ACC112 (cell line): ENCODE results near the gene ZNF362.

Source experiments
- H2AFZ ChIP-seq: fragments of 200-600 bp; sonication (generic); one replicate; pipeline ENCODE4 v1.6.0; 2017; ENCODE audit warnings: antibody characterized with exemption, low read length; ENCODE audit not compliant: unreplicated experiment
- H3K27ac ChIP-seq: fragments of 200-600 bp; sonication (generic); 2 replicates; pipeline ENCODE4 v1.5.1; 2014; ENCODE audit warnings: low read depth, mild to moderate bottlenecking, antibody characterized with exemption, low read length, moderate library complexity
- H3K27me3 ChIP-seq: fragments of 200-600 bp; sonication (generic); 2 replicates; pipeline ENCODE4 v1.6.1; 2014; ENCODE audit warnings: mild to moderate bottlenecking, antibody characterized with exemption, low read length, moderate library complexity, mixed read lengths; ENCODE audit not compliant: insufficient read depth
- H3K36me3 ChIP-seq: fragments of 200-600 bp; sonication (generic); 2 replicates; pipeline ENCODE4 v1.6.1; 2016; ENCODE audit warnings: mild to moderate bottlenecking, antibody characterized with exemption, low read length, moderate library complexity, mixed read lengths; ENCODE audit not compliant: insufficient read depth
- H3K4me1 ChIP-seq: fragments of 200-600 bp; sonication (generic); one replicate; pipeline ENCODE4 v1.6.1; 2016; ENCODE audit warnings: low read length, mixed read lengths; ENCODE audit not compliant: insufficient read depth, unreplicated experiment, control insufficient read depth
- H3K4me3 ChIP-seq: fragments of 200-600 bp; sonication (generic); 2 replicates; pipeline ENCODE4 v1.5.1; 2014; ENCODE audit warnings: mild to moderate bottlenecking, low read depth, low read length
- H3K79me2 ChIP-seq: fragments of 200-600 bp; sonication (generic); one replicate; pipeline ENCODE4 v1.6.0; 2016; ENCODE audit warnings: low read length; ENCODE audit not compliant: control insufficient read depth, unreplicated experiment, insufficient read depth

The ZNF362 gene

GRCh38 chr1:33267468-33268205 is 11.3 kb downstream of the ZNF362 start:
- H3K27me3 ChIP-seq: no peaks in the 10 kb centered on the region
- H3K4me1 ChIP-seq: no peaks in the 10 kb centered on the region
- no peak overlapping the region for H3K27ac ChIP-seq
- no peaks in the 10 kb centered on the region for H3K36me3 ChIP-seq
- H3K79me2 ChIP-seq: peaks cover 16% of the 10 kb centered on the region
- H3K4me3 ChIP-seq: no peak overlapping the region
- no peak overlapping the region for H2AFZ ChIP-seq

GRCh38 chr1:33268457-33268856 is 12.2 kb downstream of the ZNF362 start:
- Histone ChIP-seq H2AFZ (no peak overlapping the region), H3K4me3 (no peak overlapping the region), H3K27me3 (no peaks in the 10 kb centered on the region), H3K4me1 (no peaks in the 10 kb centered on the region), H3K36me3 (no peaks in the 10 kb centered on the region), H3K27ac (no peak overlapping the region), H3K79me2 (peaks cover 16% of the 10 kb centered on the region)

- peaks cover 14% of the 10 kb centered on the region for H3K79me2 ChIP-seq
- no peaks in the 10 kb centered on the region for H3K4me1 ChIP-seq
- no peak overlapping the region for H3K4me3 ChIP-seq
- no peaks in the 10 kb centered on the region for H3K36me3 ChIP-seq
- H3K27me3 ChIP-seq: no peaks in the 10 kb centered on the region
- H3K27ac ChIP-seq: no peak overlapping the region
- H2AFZ ChIP-seq: no peak overlapping the region
These were observed 12.8 kb downstream of the ZNF362 start for GRCh38 chr1:33268927-33269610.

- Histone ChIP-seq H2AFZ (no peak overlapping the region), H3K27me3 (no peaks in the 10 kb centered on the region), H3K36me3 (no peaks in the 10 kb centered on the region), H3K79me2 (peaks cover 9% of the 10 kb centered on the region), H3K4me1 (no peaks in the 10 kb centered on the region), H3K4me3 (no peak overlapping the region), H3K27ac (no peak overlapping the region)
These were observed 13.3 kb downstream of the ZNF362 start for GRCh38 chr1:33269621-33270020.

- no peaks in the 10 kb centered on the region for H3K4me1 ChIP-seq
- no peak overlapping the region for H2AFZ ChIP-seq
- H3K36me3 ChIP-seq: no peaks in the 10 kb centered on the region
- no peak overlapping the region for H3K4me3 ChIP-seq
- H3K27ac ChIP-seq: no peak overlapping the region
- peaks cover 4% of the 10 kb centered on the region for H3K79me2 ChIP-seq
- no peaks in the 10 kb centered on the region for H3K27me3 ChIP-seq
These were observed 14.1 kb downstream of the ZNF362 start for GRCh38 chr1:33270379-33270778.

GRCh38 chr1:33270808-33271465 is 14.6 kb downstream of the ZNF362 start:
- peaks cover 4% of the 10 kb centered on the region for H3K79me2 ChIP-seq
- no peak overlapping the region for H2AFZ ChIP-seq
- no peaks in the 10 kb centered on the region for H3K27me3 ChIP-seq
- no peaks in the 10 kb centered on the region for H3K4me1 ChIP-seq
- no peak overlapping the region for H3K4me3 ChIP-seq
- H3K27ac ChIP-seq: no peak overlapping the region
- H3K36me3 ChIP-seq: no peaks in the 10 kb centered on the region

- peaks cover 4% of the 10 kb centered on the region for H3K79me2 ChIP-seq
- H3K27me3 ChIP-seq: no peaks in the 10 kb centered on the region
- no peak overlapping the region for H3K4me3 ChIP-seq
- H3K4me1 ChIP-seq: no peaks in the 10 kb centered on the region
- H3K36me3 ChIP-seq: no peaks in the 10 kb centered on the region
- H3K27ac ChIP-seq: no peak overlapping the region
- no peak overlapping the region for H2AFZ ChIP-seq
These were observed 15.6 kb downstream of the ZNF362 start for GRCh38 chr1:33271666-33272505.

GRCh38 chr1:33272509-33272908 is 16.2 kb downstream of the ZNF362 start:
- Histone ChIP-seq H3K79me2 (peaks cover 4% of the 10 kb centered on the region), H3K27me3 (no peaks in the 10 kb centered on the region), H3K4me3 (no peak overlapping the region), H2AFZ (no peak overlapping the region), H3K27ac (no peak overlapping the region), H3K36me3 (no peaks in the 10 kb centered on the region), H3K4me1 (no peaks in the 10 kb centered on the region)

- no peaks in the 10 kb centered on the region for H3K27me3 ChIP-seq
- no peaks in the 10 kb centered on the region for H3K36me3 ChIP-seq
- H2AFZ ChIP-seq: no peak overlapping the region
- peaks cover 4% of the 10 kb centered on the region for H3K79me2 ChIP-seq
- no peaks in the 10 kb centered on the region for H3K4me1 ChIP-seq
- H3K4me3 ChIP-seq: no peak overlapping the region
- no peak overlapping the region for H3K27ac ChIP-seq
These were observed 16.6 kb downstream of the ZNF362 start for GRCh38 chr1:33272930-33273329.

GRCh38 chr1:33273406-33273805 is 17.1 kb downstream of the ZNF362 start:
- no peak overlapping the region for H3K27ac ChIP-seq
- H3K27me3 ChIP-seq: no peaks in the 10 kb centered on the region
- no peak overlapping the region for H2AFZ ChIP-seq
- H3K4me3 ChIP-seq: no peak overlapping the region
- no peaks in the 10 kb centered on the region for H3K36me3 ChIP-seq
- H3K79me2 ChIP-seq: peaks cover 4% of the 10 kb centered on the region
- no peaks in the 10 kb centered on the region for H3K4me1 ChIP-seq
